ENCODE results near the gene UNC119B. TPM values are rescaled to one million over a fixed set of nuclear protein-coding genes. Genes with fewer than 3 reads are reported as not detected.
A peak's percentile ranks its signal among the peaks of the same experiment; 100 is the strongest.
"Not testable (repeated sequence)": the region's sequence is repeated elsewhere in the genome, so short reads cannot be mapped to it uniquely, and the experiment has no call there.

UNC119B gene
- polyA plus RNA-seq, 6 donors from 2014 or later, result 6.4 to 9.5 (median 7.3) TPM; not detected in 1

DNA sequence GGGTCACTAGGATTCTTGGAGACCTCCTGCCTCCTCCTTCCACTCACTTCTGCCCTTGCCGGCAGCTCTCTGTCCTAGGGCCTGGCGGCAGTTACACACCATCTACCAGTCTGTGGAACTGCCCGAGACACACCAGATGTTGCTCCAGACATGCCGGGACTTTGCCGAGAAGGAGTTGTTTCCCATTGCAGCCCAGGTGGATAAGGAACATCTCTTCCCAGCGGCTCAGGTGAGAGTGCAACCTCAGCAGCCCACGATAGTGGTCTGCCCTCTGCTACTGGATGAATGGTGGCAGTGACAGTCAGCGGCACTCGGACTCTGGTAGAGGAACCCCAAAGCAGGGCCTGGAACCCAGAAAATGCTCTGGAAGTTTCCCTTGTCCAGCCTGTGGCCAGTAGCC is 16.7 kb downstream of the UNC119B start:
- Mint-ChIP-seq H3K27ac (peak overlapping the region in 1 of 6 donors; percentile 58), H3K36me3 (peaks cover 11 to 12% of the 10 kb centered on the region in 2 donors), H3K4me3 (peak overlapping the region in 4 of 8 donors; percentile 82 to 94 (median 88)), H3K4me1 (peaks cover 18 to 32% (median 29%) of the 10 kb centered on the region in 3 donors), H3K27me3 (no peaks in the 10 kb centered on the region), H3K9me3 (no peaks in the 10 kb centered on the region)
- ATAC-seq (ENCODE audit: low read depth in 2 of 2), result no peak
- no peak for DNase-seq

- ATAC-seq (ENCODE audit: low read depth in 2 of 2); H3K4me3 Mint-ChIP-seq; H3K4me1 Mint-ChIP-seq; DNase-seq; H3K9me3 Mint-ChIP-seq; H3K27me3 Mint-ChIP-seq: not testable (repeated sequence)
- Mint-ChIP-seq H3K27ac (peak overlapping the region in 1 of 6 donors; percentile 44), H3K36me3 (peaks cover 7 to 11% of the 10 kb centered on the region in 2 donors)
Measured at GRCh38 chr12:120732198-120732597, 21.9 kb downstream of the UNC119B start.

GRCh38 chr12:120733574-120733973 is 23.3 kb downstream of the UNC119B start:
- Mint-ChIP-seq H3K36me3 (peaks cover 7 to 11% of the 10 kb centered on the region in 2 donors), H3K27me3 (no peaks in the 10 kb centered on the region), H3K9me3 (no peaks in the 10 kb centered on the region), H3K4me1 (peaks cover 0 to 6% (median 0%) of the 10 kb centered on the region in 3 donors), H3K27ac (peak overlapping the region in 1 of 6 donors; percentile 18), H3K4me3 (peak overlapping the region in 1 of 8 donors; percentile 41)
- DNase-seq (no peak), ATAC-seq (ENCODE audit: low read depth in 2 of 2) (no peak)

DNA sequence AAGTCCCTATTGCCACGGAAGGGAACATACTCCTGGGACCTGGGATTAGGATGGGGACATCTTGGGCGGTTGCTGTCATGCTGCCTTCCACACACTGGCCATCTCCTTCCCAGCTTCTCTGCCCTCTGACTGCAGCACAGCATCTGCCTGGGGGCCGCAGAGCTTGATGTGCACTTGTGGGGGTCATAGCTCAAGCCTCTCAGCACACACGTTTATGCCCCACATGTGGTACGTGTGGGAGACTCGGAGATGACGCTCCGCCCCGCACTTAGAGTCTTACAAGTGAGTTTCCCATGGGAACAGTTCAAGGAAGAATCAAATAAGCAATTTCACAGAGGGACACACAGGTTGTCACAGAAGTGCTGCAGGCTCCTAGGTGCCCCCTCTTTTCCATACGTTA is 24.0 kb downstream of the UNC119B start:
- peaks cover 0 to 6% (median 0%) of the 10 kb centered on the region in 3 donors for H3K4me1 Mint-ChIP-seq
- DNase-seq (no peak), ATAC-seq (ENCODE audit: low read depth in 2 of 2) (no peak)
- H3K36me3 Mint-ChIP-seq, result peaks cover 7 to 11% of the 10 kb centered on the region in 2 donors
- H3K27ac Mint-ChIP-seq, result peak overlapping the region in 4 of 6 donors; percentile 42 to 74 (median 54)
- peak overlapping the region in 1 of 8 donors; percentile 41 for H3K4me3 Mint-ChIP-seq
- no peaks in the 10 kb centered on the region for H3K27me3 Mint-ChIP-seq
- no peaks in the 10 kb centered on the region for H3K9me3 Mint-ChIP-seq

DNA sequence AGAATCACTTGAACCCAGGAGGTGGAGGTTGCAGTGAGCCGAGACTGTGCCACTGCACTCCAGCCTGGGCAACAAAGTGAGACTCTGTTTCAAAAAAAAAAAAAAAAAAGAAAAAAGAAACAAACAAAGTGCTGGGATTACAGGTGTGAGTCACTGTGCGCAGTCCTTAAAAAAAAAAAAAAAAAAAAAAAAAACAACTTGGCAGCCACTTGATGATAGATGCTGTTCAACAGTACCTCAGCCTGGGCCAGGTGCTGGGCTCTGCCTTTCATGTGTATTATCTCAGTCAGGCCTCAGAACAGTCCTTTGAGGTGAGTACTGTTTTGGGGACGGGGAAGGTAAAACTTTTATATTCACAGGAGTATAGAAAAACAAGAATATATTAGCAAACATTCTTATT is 24.9 kb downstream of the UNC119B start:
- Mint-ChIP-seq H3K27me3 (no peaks in the 10 kb centered on the region), H3K4me3 (no peak overlapping the region), H3K36me3 (peaks cover 5 to 6% of the 10 kb centered on the region in 2 donors), H3K4me1 (peaks cover 0 to 6% (median 0%) of the 10 kb centered on the region in 3 donors), H3K27ac (no peak overlapping the region), H3K9me3 (no peaks in the 10 kb centered on the region)
- no peak for ATAC-seq (ENCODE audit: low read depth in 2 of 2)
- DNase-seq, result no peak

- ATAC-seq (ENCODE audit: low read depth in 2 of 2) (no peak), DNase-seq (no peak)
- no peaks in the 10 kb centered on the region for H3K36me3 Mint-ChIP-seq
- H3K4me1 Mint-ChIP-seq, result peaks cover 0 to 6% (median 0%) of the 10 kb centered on the region in 3 donors
- peak overlapping the region in 1 of 6 donors; percentile 74 for H3K27ac Mint-ChIP-seq
- no peaks in the 10 kb centered on the region for H3K9me3 Mint-ChIP-seq
- H3K4me3 Mint-ChIP-seq, result no peak overlapping the region
- no peaks in the 10 kb centered on the region for H3K27me3 Mint-ChIP-seq
Measured at GRCh38 chr12:120736404-120737331, 26.4 kb downstream of the UNC119B start.

DNA sequence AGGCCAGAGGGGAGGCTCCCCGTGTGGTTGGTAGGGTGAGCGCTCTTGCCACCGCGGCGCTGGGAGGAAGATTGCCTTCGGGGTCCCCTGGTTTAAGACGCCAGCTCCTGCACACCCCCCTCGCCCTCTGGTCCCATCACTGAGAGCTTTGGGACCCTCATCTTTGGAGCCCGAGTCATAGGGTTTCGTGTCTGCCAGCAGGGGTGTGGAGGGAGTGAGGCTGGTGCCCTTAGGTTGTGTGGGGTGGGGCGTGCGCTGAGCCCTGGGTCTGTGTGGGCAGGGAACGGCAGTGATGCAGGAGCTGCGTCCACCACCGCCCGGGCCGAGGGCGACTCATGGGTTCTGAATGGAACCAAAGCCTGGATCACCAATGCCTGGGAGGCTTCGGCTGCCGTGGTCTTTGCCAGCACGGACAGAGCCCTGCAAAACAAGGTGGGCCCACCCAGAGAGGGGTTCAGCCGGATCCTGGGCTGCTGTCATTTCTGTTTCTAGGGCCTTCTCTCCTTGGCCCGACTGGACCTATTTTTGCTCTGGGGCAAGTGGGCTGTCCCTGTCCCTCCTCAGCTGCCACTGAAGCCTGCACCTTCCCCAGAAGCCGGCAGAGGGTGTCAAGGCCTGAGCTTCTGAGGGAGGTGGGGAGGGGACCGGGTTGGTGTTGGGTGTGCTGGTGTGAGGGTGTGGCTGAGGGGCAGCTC is 27.4 kb downstream of the UNC119B start:
- H3K27ac Mint-ChIP-seq, result no peak overlapping the region
- peaks cover 0 to 6% (median 0%) of the 10 kb centered on the region in 3 donors for H3K4me1 Mint-ChIP-seq
- DNase-seq (no peak), ATAC-seq (ENCODE audit: low read depth in 2 of 2) (no peak)
- H3K36me3 Mint-ChIP-seq, result no peaks in the 10 kb centered on the region
- H3K4me3 Mint-ChIP-seq, result no peak overlapping the region
- H3K9me3 Mint-ChIP-seq, result no peaks in the 10 kb centered on the region
- H3K27me3 Mint-ChIP-seq, result no peaks in the 10 kb centered on the region

- no peak overlapping the region for H3K4me3 Mint-ChIP-seq
- no peaks in the 10 kb centered on the region for H3K27me3 Mint-ChIP-seq
- no peaks in the 10 kb centered on the region for H3K9me3 Mint-ChIP-seq
- ATAC-seq (ENCODE audit: low read depth in 2 of 2) (no peak), DNase-seq (no peak)
- no peak overlapping the region for H3K27ac Mint-ChIP-seq
- H3K4me1 Mint-ChIP-seq, result peaks cover 0 to 6% (median 0%) of the 10 kb centered on the region in 3 donors
- H3K36me3 Mint-ChIP-seq, result no peaks in the 10 kb centered on the region
Measured at GRCh38 chr12:120738252-120739030, 28.2 kb downstream of the UNC119B start.

- Mint-ChIP-seq H3K27ac (no peak overlapping the region), H3K4me3 (no peak overlapping the region), H3K4me1 (peaks cover 0 to 4% (median 0%) of the 10 kb centered on the region in 3 donors), H3K9me3 (no peaks in the 10 kb centered on the region), H3K27me3 (no peaks in the 10 kb centered on the region), H3K36me3 (no peaks in the 10 kb centered on the region)
- ATAC-seq (ENCODE audit: low read depth in 2 of 2) (no peak), DNase-seq (no peak)
Measured at GRCh38 chr12:120739031-120739762, 28.9 kb downstream of the UNC119B start.

DNA sequence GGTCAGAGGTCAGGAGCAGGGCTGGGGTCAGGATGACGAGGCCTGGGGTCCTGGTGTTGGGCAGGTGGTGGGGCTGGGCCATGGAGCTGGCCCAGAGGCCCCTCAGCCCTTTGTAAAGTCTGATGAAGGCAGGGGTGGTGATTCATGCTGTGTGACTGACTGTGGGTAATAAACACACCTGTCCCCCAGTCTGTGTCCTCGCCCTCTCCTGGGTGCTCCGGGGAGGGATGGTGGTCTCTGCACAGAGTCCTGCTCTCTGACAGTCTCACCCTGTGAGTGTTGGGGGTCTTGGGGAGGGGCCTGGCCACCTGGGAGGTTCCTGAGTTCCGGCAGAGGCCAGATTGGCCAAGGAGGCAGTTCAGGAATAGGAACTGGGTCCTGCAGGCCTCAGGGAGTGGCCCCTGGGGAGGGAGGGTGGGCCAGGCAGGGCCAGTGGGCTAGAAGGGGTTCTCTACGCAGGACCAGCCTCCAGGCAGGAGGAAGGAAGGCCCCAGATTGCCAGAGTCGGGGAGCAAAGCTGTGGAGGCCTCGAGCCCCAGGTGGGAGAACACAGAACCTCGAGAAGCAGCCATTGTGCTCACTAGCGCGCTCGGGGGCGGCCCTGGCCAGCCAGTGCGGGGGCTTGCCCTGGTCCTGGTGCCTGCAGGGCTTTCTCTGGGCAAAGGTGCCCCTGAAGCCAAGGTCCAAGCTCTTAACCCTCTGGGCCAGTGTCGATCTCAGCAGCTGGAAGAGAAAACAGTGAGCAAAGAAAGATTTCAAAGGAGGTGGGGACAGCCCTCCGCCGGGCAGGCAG is 29.8 kb downstream of the UNC119B start:
- Mint-ChIP-seq H3K36me3 (no peaks in the 10 kb centered on the region), H3K9me3 (no peaks in the 10 kb centered on the region), H3K4me1 (peaks cover 0 to 3% (median 0%) of the 10 kb centered on the region in 3 donors), H3K4me3 (no peak overlapping the region), H3K27ac (no peak overlapping the region), H3K27me3 (no peaks in the 10 kb centered on the region)
- DNase-seq (no peak), ATAC-seq (ENCODE audit: low read depth in 2 of 2) (no peak)

DNA sequence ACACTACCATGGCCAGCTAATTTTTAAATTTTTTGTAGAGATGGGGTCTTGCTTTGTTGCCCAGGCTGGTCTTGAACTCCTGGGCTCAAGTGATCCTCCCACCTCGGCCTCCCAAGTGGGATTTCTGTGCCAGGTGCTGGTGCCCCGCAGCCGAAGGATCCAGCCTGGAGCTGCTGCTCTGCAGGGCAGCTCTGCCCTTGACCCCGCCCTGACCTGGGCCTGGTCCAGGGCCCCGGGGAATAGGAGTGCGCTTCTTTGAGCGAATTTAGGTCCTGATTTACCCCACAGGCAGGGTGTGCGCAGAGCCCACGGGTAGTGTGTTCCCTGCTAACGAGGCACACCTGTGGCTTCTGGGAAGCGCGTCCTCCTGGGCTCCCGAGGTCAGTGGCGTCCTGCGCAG is 30.6 kb downstream of the UNC119B start:
- ATAC-seq (ENCODE audit: low read depth in 2 of 2) (no peak), DNase-seq (no peak)
- H3K36me3 Mint-ChIP-seq, result no peaks in the 10 kb centered on the region
- H3K9me3 Mint-ChIP-seq, result no peaks in the 10 kb centered on the region
- H3K4me3 Mint-ChIP-seq, result no peak overlapping the region
- H3K27ac Mint-ChIP-seq, result no peak overlapping the region
- peaks cover 0 to 3% (median 0%) of the 10 kb centered on the region in 3 donors for H3K4me1 Mint-ChIP-seq
- no peaks in the 10 kb centered on the region for H3K27me3 Mint-ChIP-seq
